GM12878 (cell line): ENCODE measurements around the gene ZIC5.

ENCODE experiments used
- CTCF ChIP-seq, 3 experiments: IDR thresholded peaks in 2 of 3; conservative IDR thresholded peaks in 1 of 3; 2 replicates each; pipeline ENCODE4 v1.5.1; 2011; ENCODE audit warnings: low read depth in 3 of 3, low read length in 3 of 3, mild to moderate bottlenecking in 3 of 3, control low read depth in 2 of 3, moderate library complexity in 2 of 3, inconsistent platforms in 1 of 3, mixed read lengths in 1 of 3; ENCODE audit not compliant: control insufficient read depth in 2 of 3, insufficient read depth in 1 of 3; ENCODE audit errors: extremely low read depth in 1 of 3
- TAF1 ChIP-seq: IDR thresholded peaks from 2 replicates; pipeline ENCODE4 v1.6.1; 2011; ENCODE audit warnings: mild to moderate bottlenecking, low read depth, low read length, borderline replicate concordance

- no peak for TF ChIP-seq TAF1
- TF ChIP-seq CTCF (IDR thresholded peaks at IDR 0.05 in 2 of 3, conservative IDR thresholded peaks at IDR 0.05 in 1 of 3; ENCODE audit: control insufficient read depth in 2 of 3, extremely low read depth in 1 of 3, insufficient read depth in 1 of 3, low read depth in 3 of 3, low read length in 3 of 3) = peak; percentile 91 to 99 (median 93)
Observed at GRCh38 chr13:99916366-99917103, 55.0 kb downstream of the ZIC5 start.
